GM21360 (cell line): ENCODE results near the gene CDH4.

ENCODE experiments used
- ATAC-seq: cut with Tn5 transposase; IDR thresholded peaks from one replicate; pipeline ENCODE4 v1.9.1; 2021; ENCODE audit warnings: mild to moderate bottlenecking, moderate library complexity; ENCODE audit not compliant: unreplicated experiment

The CDH4 gene

DNA sequence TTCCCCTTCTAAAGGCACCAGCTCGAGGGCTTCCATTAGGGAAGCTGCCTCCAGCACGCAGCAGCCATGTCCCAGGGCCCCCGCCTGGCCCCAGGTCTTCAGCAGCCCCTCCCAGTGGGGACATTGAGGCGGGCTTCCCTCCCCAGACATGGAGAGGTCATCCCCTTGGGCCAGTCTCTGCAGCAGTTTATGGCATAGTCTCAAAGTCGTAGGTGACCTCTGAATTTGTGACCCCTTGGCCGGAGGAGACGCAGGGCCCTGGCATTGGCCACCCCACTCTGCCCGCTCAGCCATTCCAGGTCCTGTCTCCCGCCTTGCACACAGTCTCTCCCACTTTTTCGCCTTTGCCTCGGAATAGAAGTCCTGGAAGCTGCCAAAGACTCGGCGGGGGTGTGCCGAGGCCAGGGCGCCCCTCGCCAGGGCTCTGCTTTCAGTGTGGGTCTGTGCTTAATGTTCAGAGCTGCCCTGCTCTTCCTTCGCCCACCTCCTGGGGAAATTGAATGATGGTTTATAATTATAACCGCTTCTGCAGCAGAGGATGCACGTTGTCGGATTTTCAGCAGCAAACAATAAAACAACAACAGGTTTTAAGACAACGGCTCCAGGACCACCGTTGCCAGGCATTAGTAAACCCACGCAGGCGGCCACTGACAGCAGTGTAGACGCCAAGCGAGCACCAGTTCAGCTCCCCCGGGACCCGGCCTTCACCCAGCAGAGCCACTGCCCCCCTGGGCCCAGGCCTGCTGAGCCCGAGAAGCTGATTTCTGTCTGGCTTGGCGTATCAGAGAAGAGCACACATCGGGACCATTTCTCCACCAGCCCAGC lies 626.6 kb downstream of the CDH4 start:
- no peak for ATAC-seq

DNA sequence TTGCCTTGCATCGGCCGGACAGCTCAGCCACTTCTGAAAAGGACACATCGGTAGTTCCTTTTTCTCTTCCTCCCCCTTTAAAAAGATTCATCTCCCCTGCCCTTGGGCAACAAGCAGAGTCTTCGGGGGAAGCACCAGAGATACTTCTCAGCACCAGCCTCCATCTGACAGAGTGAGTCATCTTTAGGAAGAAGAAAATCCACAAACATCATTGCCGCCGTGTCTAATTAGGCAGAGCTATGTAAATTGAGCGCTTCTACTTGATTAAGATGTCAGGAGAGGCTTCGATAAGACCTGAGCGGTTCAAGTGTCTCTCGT lies 627.2 kb downstream of the CDH4 start:
- ATAC-seq: no peak

DNA sequence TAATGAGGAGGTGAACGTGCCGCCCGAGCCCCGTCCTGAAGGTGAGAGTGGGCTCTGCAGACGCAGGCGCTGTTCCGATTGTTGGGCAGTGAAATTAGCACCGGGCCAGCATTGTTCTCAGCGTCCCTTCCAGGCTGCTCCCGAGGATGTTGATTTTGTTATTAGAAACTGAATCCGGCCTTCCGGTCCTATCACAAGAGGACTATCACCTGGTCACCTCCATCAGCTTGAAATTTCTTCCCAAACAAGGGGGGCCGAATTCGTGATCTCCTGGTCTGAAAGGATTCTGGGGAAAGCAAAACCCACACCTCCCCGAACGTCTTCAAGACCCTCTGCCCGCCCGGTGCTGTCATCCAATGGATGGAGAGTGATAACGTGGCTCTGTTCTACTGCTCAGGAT lies 627.6 kb downstream of the CDH4 start:
- no peak for ATAC-seq

DNA sequence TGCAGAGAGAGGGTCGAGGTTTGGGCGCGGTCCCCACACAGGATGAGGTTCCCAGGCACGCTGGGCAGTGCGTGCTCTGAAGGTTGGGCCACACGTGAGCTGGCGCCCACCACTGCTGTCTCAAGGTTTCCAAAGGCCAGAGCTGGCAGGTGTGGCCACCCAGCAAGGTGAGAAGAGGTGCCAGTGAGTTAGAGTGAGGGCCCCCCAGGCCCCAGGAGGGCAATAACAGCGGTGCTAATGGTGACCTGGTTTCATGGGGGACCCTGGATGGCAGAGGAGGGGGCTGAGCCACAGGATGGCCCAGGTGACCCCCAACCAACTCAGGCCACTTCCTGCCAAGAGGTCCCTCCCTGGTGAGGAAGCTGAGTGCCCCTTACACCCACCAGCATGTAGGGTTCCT lies 628.6 kb downstream of the CDH4 start:
- no peak for ATAC-seq

DNA sequence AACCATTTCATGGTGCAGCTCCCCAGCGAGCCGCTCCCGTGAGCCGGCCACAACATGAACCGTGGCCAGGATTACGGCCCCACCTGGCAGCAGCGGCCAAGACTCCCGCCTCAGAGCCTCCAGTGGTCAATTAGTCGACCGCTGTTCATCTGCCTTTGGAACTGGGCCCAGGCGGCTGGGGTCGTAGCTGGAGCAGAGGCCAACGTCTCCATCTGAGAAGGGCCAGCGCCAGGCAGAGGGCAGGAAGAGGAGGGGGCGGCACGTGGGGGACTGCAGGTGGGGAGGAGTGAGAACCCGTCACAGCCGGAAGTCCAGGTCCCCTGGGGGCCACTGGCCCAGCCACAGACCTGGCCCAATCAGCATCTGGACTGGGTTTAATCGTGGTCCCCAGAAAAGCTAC lies 629.4 kb downstream of the CDH4 start:
- no peak for ATAC-seq

DNA sequence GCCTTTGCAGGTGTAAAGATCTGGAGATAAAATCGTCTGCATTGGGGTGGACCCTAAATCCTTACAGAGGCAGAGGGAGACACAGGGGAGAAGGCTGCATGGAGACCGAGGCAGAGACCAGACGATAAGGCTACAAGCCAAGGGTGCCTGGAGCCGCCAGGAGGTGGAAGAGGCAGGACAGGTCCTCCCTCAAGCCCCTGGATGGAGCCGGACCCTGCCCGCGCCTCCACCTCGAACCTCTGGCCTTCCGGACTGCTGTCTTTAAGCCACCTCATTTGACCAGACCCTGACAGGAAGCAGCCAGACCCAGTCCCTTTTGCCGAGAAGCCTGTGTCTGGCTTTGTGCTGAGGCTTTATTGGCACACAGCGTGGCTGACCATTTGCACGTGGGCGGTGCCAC lies 629.8 kb downstream of the CDH4 start:
- ATAC-seq: no peak

DNA sequence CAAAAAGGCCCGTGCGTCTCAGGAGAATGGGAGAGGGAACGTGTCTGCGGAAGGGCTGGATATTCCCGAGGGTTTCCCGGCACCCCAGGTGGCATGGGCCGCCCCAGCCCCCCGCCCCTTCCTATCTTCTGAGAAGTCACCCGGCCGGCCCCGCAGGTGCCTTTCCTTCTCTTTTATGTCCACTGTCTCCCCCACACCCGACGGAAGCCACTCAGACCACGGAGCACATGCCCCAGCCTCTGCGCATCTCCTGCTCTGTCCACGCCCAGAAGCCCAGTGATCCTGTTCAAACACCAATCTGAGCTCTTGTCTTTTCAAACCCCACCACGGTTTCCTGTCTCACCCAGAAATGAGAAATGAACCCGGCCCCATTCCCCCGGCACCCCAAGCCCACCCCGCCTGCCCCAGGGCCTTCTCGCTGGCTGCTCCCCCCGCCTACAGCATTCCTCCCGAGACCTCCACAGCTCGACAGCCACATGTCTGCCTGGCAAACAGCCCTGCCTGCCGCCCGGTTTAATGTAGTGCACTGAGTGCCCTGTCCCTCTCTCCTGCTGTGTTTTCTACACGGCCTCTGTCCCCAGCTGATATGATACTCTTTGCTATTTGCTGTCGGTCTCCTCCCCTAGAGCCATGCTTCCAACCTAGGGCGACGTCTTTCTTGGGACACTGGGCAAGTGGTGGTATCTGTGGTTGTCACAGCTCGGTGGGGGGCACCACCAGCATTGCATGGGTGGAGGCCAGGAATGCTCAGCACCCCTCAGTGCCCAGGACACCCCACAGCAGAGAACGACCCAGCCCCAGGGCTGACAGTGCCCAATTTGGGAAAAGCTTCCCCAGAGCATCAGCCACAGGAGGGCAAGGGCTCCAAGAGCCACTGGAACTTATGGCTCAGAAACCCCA lies 630.9 kb downstream of the CDH4 start:
- ATAC-seq: no peak

DNA sequence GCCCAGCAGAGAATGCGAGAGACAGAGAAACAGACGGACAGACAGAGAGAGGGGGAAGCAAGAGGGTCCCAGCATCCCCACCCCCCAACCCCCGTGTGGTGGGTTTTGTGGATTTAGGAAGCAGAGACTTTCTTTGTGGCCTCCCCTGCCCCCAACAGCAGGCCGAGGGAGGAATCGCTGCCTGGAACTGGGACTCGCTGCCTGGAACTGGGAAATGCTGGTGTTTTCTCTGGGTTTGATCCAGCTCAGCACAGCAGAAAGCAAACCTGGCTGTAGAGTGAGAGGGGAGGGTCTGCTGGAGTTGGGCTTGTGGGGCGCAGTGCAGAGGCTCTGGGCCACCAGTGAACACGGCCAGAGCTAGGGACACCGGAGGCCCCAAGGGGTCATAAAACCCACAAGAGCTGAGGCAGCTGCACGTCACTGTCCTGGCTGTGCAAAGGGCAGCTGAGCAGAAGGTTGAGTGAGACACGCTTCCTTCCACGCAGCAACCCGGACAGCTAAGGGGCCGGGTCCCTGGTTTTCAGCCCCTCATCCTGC lies 631.9 kb downstream of the CDH4 start:
- no peak for ATAC-seq

DNA sequence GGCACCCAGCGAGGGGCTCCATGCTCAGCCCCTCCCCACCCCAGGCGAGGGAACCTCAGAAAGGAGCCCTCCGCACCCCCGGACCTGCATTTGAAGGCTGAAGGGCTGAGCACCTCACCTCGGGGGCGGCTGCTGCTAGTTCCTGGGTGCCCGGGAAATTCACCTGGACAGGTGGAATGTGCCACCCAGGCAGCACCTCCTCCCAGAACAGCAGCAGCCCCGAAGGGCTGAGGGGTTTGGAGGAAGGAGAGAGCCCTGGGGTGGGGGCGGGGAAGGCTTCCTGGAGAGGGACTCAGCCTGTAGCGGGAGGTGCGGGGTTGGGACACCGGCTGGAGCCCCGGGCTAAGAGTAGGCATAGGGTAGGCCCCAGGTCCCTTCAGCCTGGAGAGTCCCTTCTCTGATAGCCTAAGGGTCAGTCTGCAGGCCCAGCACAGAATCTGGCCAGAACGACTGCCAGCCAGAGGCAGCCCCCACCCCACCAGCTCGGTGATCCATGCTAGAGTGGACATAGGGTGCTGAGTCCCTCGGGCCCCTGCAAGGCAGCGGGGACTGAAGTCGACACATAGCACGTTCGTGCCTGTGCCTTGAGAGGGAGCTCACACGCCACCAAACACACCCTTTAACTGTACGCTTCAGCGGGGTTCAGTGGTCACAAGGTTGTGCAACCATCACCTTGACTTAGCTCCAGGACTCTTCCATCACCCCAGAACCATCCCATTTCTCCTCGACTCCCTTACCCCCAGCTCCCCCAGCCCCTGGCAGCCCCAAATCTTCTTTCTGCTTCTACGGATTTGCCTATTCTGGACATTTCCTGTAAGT lies 632.7 kb downstream of the CDH4 start:
- no peak for ATAC-seq

DNA sequence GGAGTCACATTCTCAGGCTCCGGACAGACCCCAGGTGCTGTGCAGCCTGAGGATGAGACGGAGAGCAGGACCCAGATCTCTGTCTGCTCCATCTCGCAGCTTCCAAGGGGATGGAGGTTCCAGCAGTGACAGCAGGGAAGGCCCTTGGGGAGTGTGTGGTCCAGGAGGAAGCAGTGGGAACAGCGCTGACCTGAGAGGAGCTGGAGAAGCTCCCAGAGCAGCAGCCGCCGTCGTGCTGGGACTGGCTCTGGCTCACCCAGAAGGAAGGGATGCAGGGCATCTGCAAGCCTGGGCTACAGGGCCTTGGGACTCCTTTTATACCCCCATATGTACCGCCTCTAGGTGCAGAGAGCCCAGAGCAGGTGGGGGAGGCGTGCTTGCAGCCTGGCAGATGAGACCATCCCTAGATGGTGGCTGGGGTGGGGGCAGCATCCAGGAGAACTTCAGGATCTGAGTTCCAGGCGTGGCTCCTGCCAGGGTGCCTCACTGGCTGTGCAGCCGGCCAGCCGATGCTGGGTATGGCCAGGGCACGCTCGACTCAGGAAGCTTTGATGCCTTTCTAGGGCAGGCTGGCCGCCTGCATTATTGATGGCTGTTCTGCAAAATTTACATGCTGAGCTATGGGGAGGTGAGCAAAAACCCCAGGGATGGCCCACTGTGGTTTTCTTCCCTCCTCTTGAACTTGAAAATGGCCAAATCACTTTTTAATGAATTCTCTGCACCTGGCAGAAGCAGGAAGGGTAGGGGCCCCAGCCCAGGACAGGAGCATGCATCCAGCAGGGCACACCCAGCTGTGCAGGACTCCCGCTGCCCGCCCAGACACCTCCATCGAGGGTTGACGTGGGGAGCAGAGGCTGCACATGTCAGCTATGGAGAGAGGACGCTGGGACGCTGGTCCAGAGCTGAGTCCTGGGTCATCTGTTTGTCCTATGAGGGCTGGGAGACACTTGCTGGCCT lies 634.0 kb downstream of the CDH4 start:
- ATAC-seq: no peak

DNA sequence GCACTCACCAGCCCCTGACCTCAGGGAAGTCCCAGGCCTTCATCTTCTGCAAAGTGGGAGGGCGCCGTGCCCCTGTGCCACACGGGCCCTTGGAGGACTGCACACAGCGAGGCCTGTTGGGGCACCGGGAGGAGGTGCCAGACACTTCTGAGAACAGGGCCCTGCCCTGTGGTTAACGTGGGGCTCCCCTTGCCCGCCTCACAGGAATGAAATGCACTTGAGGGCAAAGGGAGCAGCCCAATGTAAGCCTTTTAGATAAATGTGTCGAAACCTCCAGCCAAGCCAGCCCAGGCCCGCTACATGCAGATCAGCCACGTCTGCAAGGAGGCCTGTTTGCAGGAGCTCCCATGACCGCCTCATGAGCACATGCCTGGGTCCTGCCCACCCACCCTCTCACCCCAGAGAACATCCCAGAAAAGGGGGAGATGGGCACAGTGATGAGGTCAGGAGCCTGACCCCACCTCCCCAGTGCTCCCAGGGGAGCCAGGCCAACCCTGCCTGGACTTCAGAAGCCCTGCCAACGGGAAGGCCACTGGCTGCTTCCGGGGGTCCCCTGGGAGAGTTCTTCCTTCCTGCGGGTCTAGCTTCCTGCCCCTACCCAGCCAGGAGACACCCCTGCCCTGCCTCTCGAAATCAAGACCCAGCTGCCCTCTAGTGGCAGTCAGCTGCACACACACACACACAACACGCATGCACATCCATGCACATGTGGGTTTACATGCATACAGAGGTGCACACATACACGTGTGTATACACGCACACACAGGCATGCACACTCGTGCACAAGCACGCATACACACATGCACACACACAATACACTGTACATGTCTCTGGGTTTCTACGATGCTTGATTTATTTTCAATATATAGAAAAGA lies 634.9 kb downstream of the CDH4 start:
- no peak for ATAC-seq

DNA sequence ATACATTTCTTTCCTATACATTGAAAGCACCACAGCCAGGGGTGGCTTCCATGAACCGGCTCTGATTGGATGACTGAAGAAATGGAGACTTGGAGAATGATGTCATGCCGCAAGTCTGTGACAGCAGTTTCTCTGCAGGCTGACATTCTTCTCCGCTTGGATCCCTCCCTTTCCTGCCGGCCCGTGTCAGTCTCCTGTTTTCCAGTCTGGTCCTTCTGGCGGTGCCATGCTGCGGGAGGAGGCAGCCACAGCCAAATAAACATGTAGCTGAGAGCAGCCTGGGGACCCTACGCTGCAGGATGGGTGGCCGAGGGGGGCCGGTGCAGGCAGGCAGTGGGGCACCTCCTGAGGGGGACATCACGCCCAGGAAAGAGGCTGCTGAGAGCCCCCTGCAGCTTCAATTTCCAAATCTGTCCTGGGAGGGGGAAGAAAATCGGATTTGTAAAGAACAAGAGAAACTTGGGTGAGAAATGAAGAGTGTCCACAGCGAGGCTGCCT lies 635.6 kb downstream of the CDH4 start:
- ATAC-seq: no peak

DNA sequence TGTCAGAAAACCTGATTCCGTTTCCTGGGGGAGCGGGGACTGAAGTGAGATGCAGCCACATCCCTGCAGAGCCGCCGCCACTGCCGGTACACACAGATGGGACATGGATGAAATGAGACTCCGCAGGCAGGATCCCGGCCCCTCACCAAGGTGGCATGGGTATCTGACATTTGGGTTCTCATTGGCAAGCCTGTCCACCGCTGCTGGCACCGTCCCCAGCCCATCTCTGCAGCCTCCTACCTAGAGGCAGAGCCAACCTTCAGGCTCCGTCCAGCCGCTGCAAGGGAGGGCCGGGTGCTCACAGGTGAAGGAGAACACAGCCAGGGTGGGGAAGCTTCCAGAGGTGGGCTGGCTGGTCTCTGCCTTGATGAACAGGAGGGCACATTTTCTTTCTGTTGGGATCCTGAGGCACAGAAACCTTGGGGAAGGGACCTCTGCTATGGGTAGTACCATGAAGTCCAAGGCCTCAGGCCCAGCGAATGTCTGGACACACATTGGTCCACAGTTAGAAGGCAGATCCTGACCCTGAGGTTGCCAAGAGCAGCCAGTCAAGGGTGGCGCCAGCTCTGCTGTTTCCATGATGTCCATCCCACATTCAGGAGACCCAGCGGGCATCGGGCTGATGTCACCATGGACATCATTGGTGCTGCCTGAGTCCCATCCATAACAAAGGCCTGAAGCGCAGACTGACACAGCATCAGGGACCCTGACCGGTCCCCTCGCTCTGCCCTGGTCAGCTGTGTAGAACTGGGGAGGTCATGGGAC lies 636.2 kb downstream of the CDH4 start:
- ATAC-seq: no peak

DNA sequence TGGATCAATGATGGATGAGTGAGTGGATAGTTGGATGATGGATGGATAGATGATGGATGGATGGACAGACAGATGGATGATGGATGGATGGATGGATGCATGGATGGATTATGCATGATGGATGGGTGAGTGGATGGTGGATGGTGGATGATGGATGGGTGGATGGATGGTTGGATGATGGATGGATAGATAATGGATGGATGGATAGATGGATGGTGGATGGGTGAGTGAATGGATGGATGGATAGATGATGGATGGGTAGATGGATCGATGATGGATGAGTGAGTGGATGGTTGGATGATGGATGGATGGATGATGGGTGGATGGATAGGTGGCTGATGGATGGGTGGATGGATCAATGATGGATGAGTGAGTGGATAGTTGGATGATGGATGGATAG lies 637.6 kb downstream of the CDH4 start:
- no peak for ATAC-seq

DNA sequence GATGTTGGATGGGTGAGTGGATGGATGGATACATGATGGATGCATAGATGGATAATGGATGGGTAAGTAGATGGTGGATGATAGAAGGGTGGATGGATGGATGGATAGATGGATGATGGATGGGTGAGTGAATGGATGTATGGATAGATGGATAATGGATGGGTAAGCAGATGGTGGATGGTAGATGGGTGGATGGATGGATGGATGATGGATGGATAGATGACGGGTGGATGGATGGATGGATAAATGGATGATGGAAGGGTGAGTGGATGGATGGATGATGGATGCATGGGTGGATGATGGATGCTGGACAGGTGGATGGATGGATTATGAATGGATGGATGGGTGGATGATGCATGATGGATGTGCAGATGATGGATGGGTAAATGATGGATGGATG lies 638.1 kb downstream of the CDH4 start:
- ATAC-seq: no peak

DNA sequence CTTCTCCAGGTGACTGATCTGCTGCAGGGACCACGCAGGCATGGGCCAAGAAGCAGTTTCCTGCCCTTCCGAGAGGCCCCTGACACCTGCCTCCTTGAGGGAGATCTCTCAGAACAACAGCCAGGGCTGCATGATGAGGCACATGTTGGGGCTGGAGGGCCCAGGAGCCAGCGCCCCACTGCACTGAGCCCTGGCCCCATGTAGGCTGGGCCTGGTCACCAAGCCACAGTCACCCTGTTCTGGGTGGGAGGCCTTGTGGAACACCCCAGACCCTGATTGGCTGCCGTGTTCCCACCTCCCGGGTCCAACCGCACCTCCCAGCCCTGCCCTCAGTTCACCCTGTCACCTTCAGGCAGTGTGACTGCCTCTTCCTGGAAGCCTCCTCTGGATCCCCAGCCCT lies 639.4 kb downstream of the CDH4 start:
- no peak for ATAC-seq

DNA sequence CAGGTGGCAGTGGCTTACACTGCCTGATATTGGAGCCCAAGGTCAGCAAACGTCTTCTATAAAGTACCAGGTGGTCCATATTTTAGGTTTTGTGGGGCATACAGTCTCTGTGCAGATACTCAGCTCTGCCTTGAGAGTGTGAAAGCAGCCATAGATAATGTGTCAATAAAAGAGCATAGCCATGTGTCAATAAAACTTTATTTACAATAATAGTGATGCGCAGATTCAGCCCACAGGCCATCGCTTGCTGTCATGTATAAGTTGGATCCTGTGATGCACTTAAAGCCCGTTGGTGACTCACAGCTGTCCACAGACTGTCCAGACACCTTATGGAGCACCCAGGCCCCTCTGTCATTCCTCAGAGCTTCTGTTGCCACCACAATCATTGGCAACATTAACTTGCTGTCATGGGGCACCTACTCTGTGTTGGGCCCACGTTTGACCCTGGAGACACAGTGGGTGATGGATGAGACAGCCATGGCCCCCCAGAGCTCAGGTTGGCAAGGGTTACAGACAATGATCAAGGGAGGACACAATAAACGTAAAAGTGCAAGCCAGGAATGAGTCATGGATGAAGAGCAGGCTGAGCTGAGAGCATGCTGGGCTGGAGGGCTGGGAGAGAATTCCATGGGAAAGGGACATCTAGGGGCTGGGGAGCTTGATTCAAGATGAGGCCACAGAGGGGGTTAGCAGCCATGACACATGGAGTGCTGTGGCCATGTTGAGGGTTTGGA lies 640.0 kb downstream of the CDH4 start:
- ATAC-seq: no peak

DNA sequence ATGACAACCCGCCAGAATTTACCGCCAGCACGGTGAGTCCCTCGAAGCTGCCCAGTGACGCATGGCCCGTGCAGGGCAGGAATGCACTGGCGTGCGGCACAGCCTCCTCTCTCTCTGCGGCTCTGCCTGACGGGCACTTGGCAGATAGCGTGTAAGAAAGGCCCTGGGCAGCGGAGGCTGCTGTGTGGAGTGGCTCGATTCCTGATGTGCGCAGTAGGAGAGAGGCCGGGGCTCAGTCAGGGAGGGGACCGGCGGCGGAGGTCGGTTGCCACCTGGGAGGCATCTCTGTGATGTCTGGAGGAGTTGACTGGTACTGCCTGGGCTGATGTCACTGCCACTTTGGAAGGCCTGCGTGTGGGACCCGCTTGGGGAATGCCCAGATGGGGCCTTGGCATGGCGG lies 643.0 kb downstream of the CDH4 start:
- ATAC-seq: no peak
